ENCODE data around the gene INTS6. TPM values are rescaled to one million over a fixed set of nuclear protein-coding genes. Genes with fewer than 3 reads are reported as not detected.

The INTS6 gene, protein sequence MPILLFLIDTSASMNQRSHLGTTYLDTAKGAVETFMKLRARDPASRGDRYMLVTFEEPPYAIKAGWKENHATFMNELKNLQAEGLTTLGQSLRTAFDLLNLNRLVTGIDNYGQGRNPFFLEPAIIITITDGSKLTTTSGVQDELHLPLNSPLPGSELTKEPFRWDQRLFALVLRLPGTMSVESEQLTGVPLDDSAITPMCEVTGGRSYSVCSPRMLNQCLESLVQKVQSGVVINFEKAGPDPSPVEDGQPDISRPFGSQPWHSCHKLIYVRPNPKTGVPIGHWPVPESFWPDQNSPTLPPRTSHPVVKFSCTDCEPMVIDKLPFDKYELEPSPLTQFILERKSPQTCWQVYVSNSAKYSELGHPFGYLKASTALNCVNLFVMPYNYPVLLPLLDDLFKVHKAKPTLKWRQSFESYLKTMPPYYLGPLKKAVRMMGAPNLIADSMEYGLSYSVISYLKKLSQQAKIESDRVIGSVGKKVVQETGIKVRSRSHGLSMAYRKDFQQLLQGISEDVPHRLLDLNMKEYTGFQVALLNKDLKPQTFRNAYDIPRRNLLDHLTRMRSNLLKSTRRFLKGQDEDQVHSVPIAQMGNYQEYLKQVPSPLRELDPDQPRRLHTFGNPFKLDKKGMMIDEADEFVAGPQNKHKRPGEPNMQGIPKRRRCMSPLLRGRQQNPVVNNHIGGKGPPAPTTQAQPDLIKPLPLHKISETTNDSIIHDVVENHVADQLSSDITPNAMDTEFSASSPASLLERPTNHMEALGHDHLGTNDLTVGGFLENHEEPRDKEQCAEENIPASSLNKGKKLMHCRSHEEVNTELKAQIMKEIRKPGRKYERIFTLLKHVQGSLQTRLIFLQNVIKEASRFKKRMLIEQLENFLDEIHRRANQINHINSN
- total RNA-seq (10 to 100 TPM; 36.5 to 51.2 TPM), polyA plus RNA-seq (ENCODE audit: insufficient read length in 2 of 2) (10 to 100 TPM; 22.8 to 25.7 TPM)
- long read RNA-seq, donor 1 = 0 reads
- long read RNA-seq, donor 2 = 0 reads
- long read RNA-seq, donor 3, full-length matches to known transcripts = 5 of 5 reads
- long read RNA-seq, donor 3, partial matches to known transcripts = 0 of 5 reads
- long read RNA-seq, donor 3, other reads (novel, unspliced or antisense) = 0 of 5 reads
- long read RNA-seq, donor 4, full-length matches to known transcripts = 6 of 6 reads
- long read RNA-seq, donor 4, partial matches to known transcripts = 0 of 6 reads
- long read RNA-seq, donor 4, other reads (novel, unspliced or antisense) = 0 of 6 reads

DNA sequence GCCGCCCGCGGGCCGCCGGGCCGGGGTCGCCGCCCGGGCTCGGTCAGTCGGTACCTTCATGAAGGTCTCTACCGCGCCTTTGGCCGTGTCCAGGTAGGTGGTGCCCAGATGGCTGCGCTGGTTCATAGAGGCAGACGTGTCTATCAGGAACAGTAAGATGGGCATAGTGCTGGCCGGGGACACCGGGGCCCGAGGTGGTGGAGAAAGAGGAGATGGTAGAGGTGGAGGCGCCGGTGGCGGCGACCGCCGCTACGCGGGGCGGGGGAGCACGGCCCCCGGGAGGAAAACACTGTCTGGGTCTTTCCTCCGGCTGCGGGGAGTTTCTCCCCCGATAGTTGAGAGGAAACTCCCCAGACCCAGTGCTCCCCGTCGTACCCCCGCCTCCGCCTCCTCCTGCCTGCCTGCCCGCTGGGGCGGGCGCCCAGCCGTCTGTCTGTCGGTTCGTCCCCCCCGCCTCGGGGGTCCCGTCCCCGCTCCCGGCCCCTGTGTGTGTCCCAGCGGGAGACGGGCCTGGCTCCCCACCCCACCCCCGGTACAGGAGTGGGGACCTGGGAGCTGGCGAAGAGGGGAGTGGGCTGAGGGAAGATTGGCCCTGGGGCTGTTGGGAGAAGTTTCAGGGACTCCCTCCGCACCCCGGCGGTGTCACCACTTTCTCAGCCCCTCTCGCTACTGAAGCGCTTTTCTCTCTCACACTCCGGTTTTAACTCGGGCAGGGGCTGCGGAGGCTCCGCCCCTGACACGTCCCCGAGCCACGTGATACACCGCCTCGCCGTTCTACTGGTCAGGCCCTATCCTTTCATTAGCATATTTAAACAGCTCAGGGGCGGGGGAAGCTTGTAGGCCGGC, at the start of gene INTS6:
Gene INTS6 (minus strand): TSS at position 676 of the 846 bp plus-strand sequence. CDS start 511 bp downstream, at position 165.
- Histone ChIP-seq H3K4me3 (ENCODE audit: low read depth, low read length) (peak within 1 kb of the TSS; percentile 88), H3K27me3 (ENCODE audit: control insufficient read depth, insufficient read depth, low read length) (no peaks in the 10 kb centered on the region), H3K9me3 (ENCODE audit: control insufficient read depth, insufficient read depth, low read length) (peaks cover 3% of the 10 kb centered on the region), H3K4me1 (ENCODE audit: control insufficient read depth, insufficient read depth, low read length) (peaks cover 6% of the 10 kb centered on the region), H3K27ac (ENCODE audit: low read depth, low read length) (peak within 1 kb of the TSS; percentile 97), H3K36me3 (ENCODE audit: control insufficient read depth, insufficient read depth, low read length) (peaks cover 18% of the 10 kb centered on the region)
- peak; percentile 95 to 100 (median 98) for DNase-seq (ENCODE audit: low read depth in 4 of 6, low spot score in 6 of 6)
- under 1% methylated on average over 65 of the region's 69 CpGs for WGBS (ENCODE audit: insufficient coverage)

DNA sequence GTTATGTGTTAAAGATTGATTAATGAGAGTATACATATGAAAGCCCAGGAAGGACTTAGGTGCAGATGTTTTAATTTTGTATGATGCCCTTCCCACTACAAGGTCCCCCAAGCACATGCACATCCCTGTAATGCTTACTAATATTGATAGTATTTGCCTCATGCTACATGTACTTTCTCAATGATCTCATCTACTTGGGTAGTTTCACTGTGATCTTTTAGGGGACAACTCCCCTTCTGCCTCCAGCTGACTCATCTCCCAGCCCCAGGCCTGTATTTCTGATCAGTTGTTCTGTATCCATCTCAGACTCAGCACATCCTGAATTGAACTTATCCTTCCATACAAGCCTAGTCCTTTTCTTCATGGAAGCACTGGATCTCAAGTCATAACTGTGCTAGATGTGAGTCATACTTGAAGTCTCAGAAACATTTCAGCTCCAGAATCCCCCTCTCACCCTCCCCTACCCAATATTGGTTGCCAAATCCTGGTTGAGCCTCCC, 49.4 kb upstream of the INTS6 start:
- no peaks in the 10 kb centered on the region for H3K4me1 ChIP-seq (ENCODE audit: control insufficient read depth, insufficient read depth, low read length)
- no peak overlapping the region for H3K27ac ChIP-seq (ENCODE audit: low read depth, low read length)
- H3K9me3 ChIP-seq (ENCODE audit: control insufficient read depth, insufficient read depth, low read length) = no peaks in the 10 kb centered on the region
- H3K4me3 ChIP-seq (ENCODE audit: low read depth, low read length) = no peak overlapping the region
- no peak for DNase-seq (ENCODE audit: low read depth in 4 of 6, low spot score in 6 of 6)
- H3K36me3 ChIP-seq (ENCODE audit: control insufficient read depth, insufficient read depth, low read length) = no peaks in the 10 kb centered on the region
- H3K27me3 ChIP-seq (ENCODE audit: control insufficient read depth, insufficient read depth, low read length) = no peaks in the 10 kb centered on the region

DNA sequence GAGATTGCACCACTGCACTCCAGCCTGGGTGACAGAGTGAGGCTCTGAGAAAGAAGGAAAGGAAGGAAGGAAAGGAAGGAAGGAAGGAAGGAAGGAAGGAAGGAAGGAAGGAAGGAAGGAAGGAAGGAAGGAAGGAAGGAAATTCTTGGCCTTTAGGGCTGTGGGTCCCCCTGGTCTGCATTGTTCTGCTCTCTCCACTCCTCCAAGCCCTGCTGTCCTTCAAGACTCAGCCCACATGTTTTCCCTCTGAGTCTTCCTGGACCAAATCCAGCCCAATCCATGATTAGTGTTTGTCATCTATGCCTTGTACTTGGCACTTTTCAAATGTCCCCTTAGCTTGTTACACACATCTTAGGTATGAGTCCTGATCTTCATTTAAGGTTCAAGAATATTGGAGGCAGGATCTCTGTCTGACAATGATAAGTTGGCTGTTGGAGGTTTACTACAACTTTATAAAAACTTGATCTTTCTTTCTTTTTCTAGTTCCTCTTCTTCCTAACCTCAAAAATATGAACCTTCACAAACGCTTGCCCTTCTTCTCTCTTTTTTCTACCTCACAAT, 48.8 kb upstream of the INTS6 start:
- no CpG with 5 or more reads among the region's 1 CpG for WGBS (ENCODE audit: insufficient coverage)
- no peaks in the 10 kb centered on the region for H3K4me1 ChIP-seq (ENCODE audit: control insufficient read depth, insufficient read depth, low read length)
- H3K36me3 ChIP-seq (ENCODE audit: control insufficient read depth, insufficient read depth, low read length) = no peaks in the 10 kb centered on the region
- no peaks in the 10 kb centered on the region for H3K9me3 ChIP-seq (ENCODE audit: control insufficient read depth, insufficient read depth, low read length)
- H3K27me3 ChIP-seq (ENCODE audit: control insufficient read depth, insufficient read depth, low read length) = no peaks in the 10 kb centered on the region
- H3K27ac ChIP-seq (ENCODE audit: low read depth, low read length) = no peak overlapping the region
- H3K4me3 ChIP-seq (ENCODE audit: low read depth, low read length) = no peak overlapping the region
- no peak for DNase-seq (ENCODE audit: low read depth in 4 of 6, low spot score in 6 of 6)

DNA sequence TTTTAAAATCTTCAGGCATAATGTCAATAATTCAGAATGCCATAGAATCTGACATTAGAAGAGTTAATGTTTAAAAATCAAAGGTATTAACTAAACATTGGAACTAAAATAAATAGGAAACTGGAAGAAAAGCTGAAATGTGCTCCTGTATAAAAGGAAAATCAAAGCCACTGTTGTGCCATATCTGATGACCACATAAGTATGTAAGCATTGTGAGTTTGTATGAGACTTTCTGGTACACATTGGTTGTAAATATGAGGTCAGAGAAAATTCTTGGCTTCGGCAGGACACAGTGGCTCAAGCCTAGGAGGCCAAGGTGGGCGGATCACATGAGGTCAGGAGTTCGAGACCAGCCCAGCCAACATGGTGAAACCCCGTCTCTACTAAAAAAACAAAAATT, 48.3 kb upstream of the INTS6 start:
- Histone ChIP-seq H3K9me3 (ENCODE audit: control insufficient read depth, insufficient read depth, low read length) (no peaks in the 10 kb centered on the region), H3K4me3 (ENCODE audit: low read depth, low read length) (no peak overlapping the region), H3K27ac (ENCODE audit: low read depth, low read length) (no peak overlapping the region), H3K4me1 (ENCODE audit: control insufficient read depth, insufficient read depth, low read length) (no peaks in the 10 kb centered on the region), H3K27me3 (ENCODE audit: control insufficient read depth, insufficient read depth, low read length) (no peaks in the 10 kb centered on the region), H3K36me3 (ENCODE audit: control insufficient read depth, insufficient read depth, low read length) (no peaks in the 10 kb centered on the region)
- WGBS (ENCODE audit: insufficient coverage) = 90% methylated on average over 4 of the region's 4 CpGs
- DNase-seq (ENCODE audit: low read depth in 4 of 6, low spot score in 6 of 6) = no peak

DNA sequence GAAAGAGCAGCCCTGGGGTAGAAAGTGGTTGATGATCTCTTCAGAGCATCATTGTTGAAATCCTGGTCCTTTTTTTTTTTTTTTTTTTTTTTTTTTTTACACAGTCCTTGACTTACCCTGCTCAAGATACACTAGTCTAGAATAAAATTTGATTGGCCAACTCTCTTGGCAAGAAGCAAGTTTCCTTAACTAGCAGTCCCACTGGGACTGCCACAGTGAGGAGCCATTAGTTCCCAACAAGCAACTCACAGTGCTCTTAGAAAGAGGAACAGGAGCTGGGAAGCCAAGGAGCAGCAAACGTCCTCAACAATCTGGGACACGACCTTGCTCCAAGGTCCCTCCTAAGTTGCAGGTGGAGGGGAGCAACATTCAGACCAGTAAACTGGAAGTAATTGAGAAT, 47.9 kb upstream of the INTS6 start:
- H3K4me3 ChIP-seq (ENCODE audit: low read depth, low read length) = no peak overlapping the region
- 43% methylated on average over 2 of the region's 2 CpGs for WGBS (ENCODE audit: insufficient coverage)
- no peaks in the 10 kb centered on the region for H3K27me3 ChIP-seq (ENCODE audit: control insufficient read depth, insufficient read depth, low read length)
- DNase-seq (ENCODE audit: low read depth in 4 of 6, low spot score in 6 of 6) = no peak
- no peak overlapping the region for H3K27ac ChIP-seq (ENCODE audit: low read depth, low read length)
- no peaks in the 10 kb centered on the region for H3K9me3 ChIP-seq (ENCODE audit: control insufficient read depth, insufficient read depth, low read length)
- no peaks in the 10 kb centered on the region for H3K4me1 ChIP-seq (ENCODE audit: control insufficient read depth, insufficient read depth, low read length)
- H3K36me3 ChIP-seq (ENCODE audit: control insufficient read depth, insufficient read depth, low read length) = no peaks in the 10 kb centered on the region

DNA sequence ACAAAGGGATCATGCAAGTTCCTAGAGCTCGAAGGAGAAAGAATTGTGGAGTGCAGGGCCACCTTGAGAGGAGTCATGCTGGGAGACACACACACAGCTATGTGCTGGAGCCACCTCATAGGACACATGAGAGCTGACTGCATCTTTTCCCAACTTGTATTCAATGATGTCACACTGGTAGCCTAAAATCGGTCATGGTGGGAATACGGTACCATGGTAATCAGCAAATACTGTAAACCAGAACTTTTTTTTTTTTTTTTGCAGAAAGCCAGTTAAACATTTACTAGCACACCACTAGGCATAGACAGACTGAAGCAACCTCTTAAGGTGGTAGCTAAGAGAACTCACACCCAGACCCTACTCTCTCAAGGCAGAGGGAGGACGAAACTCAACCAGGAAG, 47.0 kb upstream of the INTS6 start:
- H3K4me1 ChIP-seq (ENCODE audit: control insufficient read depth, insufficient read depth, low read length) = no peaks in the 10 kb centered on the region
- no peak overlapping the region for H3K27ac ChIP-seq (ENCODE audit: low read depth, low read length)
- WGBS (ENCODE audit: insufficient coverage) = 97% methylated on average over 3 of the region's 4 CpGs
- no peak for DNase-seq (ENCODE audit: low read depth in 4 of 6, low spot score in 6 of 6)
- H3K4me3 ChIP-seq (ENCODE audit: low read depth, low read length) = no peak overlapping the region
- H3K27me3 ChIP-seq (ENCODE audit: control insufficient read depth, insufficient read depth, low read length) = no peaks in the 10 kb centered on the region
- no peaks in the 10 kb centered on the region for H3K9me3 ChIP-seq (ENCODE audit: control insufficient read depth, insufficient read depth, low read length)
- H3K36me3 ChIP-seq (ENCODE audit: control insufficient read depth, insufficient read depth, low read length) = no peaks in the 10 kb centered on the region

DNA sequence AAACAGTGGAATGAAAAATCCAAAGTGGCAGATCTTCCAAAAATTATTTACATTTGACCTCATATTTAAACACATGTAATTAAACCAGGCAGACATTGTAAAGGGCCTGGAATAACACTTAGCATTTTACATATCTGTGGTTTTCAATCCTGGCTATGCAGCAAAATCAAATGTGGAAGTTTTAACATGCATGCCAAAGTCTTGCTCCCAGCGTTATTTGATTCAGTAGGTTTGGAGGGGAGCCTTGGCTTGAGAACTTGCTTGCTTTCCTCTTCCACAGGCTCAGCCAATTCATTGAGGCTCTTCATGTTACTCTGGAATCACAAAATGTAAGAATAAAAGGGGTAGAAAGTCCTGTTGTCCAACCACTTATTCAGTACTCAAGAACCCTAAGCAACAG, 42.5 kb upstream of the INTS6 start:
- no peak overlapping the region for H3K4me3 ChIP-seq (ENCODE audit: low read depth, low read length)
- no peaks in the 10 kb centered on the region for H3K27me3 ChIP-seq (ENCODE audit: control insufficient read depth, insufficient read depth, low read length)
- WGBS (ENCODE audit: insufficient coverage) = 80% methylated on average over 1 of the region's 1 CpG
- DNase-seq (ENCODE audit: low read depth in 4 of 6, low spot score in 6 of 6) = peak in 1 of 6 donors; percentile 4
- no peaks in the 10 kb centered on the region for H3K9me3 ChIP-seq (ENCODE audit: control insufficient read depth, insufficient read depth, low read length)
- no peaks in the 10 kb centered on the region for H3K4me1 ChIP-seq (ENCODE audit: control insufficient read depth, insufficient read depth, low read length)
- no peaks in the 10 kb centered on the region for H3K36me3 ChIP-seq (ENCODE audit: control insufficient read depth, insufficient read depth, low read length)
- no peak overlapping the region for H3K27ac ChIP-seq (ENCODE audit: low read depth, low read length)

DNA sequence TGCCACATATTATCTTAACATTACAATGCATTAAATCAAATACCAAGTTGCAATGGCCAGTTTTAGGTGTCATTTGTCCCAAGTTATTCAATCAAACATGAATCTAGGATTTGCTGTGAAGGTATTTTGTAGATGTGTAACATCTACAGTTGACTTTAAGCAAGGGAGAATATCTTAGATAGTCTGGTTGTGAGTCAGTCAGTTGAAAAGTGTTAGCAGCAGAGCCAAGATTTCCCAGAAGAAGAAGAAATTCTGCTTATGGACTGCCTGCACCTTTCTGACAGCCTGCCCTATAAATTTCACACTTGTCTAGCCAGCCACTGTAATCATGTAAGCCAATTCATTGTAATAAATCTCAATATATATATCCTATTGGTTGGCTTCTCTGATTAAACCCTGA, 41.3 kb upstream of the INTS6 start:
- Histone ChIP-seq H3K4me1 (ENCODE audit: control insufficient read depth, insufficient read depth, low read length) (no peaks in the 10 kb centered on the region), H3K27ac (ENCODE audit: low read depth, low read length) (no peak overlapping the region), H3K9me3 (ENCODE audit: control insufficient read depth, insufficient read depth, low read length) (no peaks in the 10 kb centered on the region), H3K4me3 (ENCODE audit: low read depth, low read length) (no peak overlapping the region), H3K36me3 (ENCODE audit: control insufficient read depth, insufficient read depth, low read length) (no peaks in the 10 kb centered on the region), H3K27me3 (ENCODE audit: control insufficient read depth, insufficient read depth, low read length) (no peaks in the 10 kb centered on the region)
- no peak for DNase-seq (ENCODE audit: low read depth in 4 of 6, low spot score in 6 of 6)
